Umbilical cord (tissue), 2 donors: Measurements from ENCODE around the gene DMKN. TPM values are rescaled to one million over a fixed set of nuclear protein-coding genes. Genes with fewer than 3 reads are reported as not detected.
"Not testable (repeated sequence)": the region's sequence is repeated elsewhere in the genome, so short reads cannot be mapped to it uniquely, and the experiment has no call there.

Source experiments
- DNase-seq: peaks from one replicate; pipeline ENCODE4 v3.0.0-alpha.2; 2015; ENCODE audit warnings: low spot score
- total RNA-seq: library from RNA; depleted of rRNA; stranded (reverse); fragments of >200 nt; gene quantifications from one replicate; pipeline ENCODE4 v1.2.3, GENCODE V29; 2014; ENCODE audit warnings: low replicate concordance; ENCODE audit not compliant: insufficient read depth

DMKN gene
- total RNA-seq, 1 donor from 2014 or later, result 11.8 TPM

GRCh38 chr19:35497406-35497805 lies 16.0 kb downstream of the DMKN start:
- DNase-seq, result no peak

DNA sequence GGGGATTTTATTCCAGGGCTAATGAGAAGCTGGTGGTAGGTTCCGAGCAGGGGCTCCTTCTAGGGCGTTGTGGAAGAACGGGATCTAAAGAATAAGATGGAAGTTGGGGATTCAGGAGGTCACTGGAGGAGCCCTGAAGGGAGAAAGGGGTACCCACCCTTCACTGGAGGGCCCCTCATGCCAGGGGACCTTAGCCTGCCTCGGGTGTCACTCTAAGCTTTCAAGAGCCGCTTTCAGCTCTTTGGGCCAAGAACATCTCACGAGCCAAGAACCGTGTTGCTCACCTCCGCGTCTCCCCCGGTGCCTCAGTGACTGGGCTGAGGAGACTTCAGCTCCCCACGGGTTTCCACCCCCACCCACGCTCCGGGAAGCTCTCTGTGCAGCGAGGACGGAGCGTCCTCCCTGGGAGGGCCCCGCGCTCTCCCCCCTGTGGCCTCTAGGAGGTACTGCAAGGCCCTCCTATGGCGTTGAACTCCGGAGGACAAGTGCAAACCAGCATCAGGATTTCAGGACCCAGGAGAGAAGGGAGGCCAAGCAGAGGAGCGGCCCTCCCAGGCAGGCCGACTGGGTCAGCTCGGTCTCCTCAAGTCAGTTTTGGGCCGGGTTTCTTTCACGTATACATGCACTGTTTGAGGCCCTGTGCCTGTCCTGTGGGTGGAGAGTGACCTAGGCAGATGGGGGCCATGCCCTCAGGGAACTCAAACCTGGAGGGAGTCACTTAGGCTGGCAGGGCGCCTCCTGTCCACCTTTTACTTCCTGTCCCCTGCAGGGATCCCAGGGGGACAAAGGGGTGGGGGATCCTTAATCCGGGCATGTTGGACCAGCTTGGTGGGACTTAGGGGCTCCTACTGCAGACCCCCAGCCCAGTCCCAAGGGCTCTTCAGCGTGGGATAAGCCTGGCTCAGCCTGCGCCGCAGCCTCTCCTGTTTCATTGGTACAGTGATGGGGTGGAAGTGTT lies 18.1 kb downstream of the DMKN start:
- DNase-seq, result peak; percentile 56

DNA sequence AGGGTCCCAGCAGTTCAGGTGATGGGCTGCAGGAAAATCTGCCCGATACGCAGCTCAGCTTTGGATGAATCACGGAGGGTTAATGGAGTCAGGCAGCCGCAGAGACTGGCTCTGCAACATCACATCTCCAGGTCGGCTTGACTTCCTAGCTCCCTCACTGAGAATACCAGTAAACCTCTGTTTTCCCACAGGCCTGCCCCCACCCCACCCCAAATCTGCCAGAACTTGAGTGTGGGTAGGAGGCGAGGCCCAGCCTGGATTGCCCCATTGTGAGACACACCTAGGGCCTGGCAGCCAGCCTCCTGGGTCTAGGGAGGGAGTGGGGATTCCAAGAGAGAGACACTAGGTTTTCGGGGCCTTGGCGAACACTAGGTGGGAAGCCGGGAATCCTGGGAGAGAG lies 19.5 kb downstream of the DMKN start:
- DNase-seq, result no peak

GRCh38 chr19:35491836-35492360 lies 21.6 kb downstream of the DMKN start:
- no peak for DNase-seq

DNA sequence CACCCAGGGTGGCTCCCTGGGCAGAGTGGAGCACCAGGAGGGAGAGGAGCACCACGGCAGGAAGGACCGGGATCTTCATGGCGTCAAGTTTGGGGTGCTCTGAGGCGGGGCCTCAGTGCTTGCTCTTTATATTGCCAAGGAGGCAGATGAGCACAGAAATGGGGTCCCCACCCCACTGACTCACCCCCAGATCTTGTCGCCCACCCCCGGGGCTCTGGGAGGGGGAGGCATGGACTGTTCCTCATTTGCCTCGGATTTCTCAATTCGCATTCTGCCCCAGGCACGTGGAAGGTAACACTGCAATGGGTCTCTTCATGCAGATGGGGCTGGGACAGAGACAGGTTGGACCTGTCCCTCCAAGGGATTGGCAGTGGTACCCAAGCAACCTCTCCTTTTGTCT lies 23.1 kb downstream of the DMKN start, which contains the start of gene KRTDAP:
TSS of gene KRTDAP (minus strand) at position 101 of the 400 bp plus-strand sequence. CDS start at position 79, 22 bp downstream.
- no peak for DNase-seq

DNA sequence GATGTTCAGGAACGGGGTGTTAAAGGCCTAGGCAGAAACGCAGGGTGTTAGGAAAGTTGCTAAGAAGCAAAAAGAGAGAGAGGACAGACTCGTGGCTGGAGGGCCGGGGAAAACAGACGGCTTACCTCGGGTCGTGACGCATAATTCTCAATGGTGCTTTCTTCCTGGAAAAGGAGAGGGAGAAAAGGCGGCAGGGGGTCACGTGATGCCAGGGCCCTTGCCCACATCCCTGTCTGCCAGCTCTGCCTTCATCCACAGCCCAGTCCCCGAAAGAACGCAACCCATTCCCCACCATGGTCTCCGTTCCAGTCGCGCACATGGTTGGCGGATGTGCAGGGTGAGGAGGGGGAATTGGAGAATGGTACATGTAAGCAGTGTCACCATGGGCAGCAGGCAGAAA lies 24.8 kb downstream of the DMKN start:
- DNase-seq, result no peak

DNA sequence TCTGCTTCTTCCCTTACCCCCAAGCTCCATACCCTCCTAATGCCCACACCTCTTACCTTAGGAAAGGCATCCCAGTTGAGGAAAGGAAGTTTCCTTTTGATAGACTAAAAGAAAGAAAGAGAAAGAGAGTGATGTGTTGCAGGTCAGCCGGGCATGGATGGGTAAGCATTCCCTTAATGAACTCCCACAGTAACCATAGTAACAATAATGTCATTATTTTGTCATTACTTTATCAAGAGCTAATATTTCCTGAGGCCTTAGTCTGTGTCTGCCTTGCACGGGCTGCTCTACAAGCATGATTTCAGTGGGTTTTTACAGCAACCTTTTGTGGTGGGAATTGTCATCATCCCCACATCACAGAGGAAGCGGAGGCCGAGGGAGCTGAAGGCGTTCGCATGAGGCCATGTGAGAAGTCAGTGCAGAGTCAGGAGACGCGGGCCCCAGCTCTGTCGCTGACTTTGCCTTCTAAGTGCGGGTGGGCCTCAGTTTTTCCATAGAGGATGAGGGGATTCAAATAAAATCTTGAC lies 25.7 kb downstream of the DMKN start:
- no peak for DNase-seq

DNA sequence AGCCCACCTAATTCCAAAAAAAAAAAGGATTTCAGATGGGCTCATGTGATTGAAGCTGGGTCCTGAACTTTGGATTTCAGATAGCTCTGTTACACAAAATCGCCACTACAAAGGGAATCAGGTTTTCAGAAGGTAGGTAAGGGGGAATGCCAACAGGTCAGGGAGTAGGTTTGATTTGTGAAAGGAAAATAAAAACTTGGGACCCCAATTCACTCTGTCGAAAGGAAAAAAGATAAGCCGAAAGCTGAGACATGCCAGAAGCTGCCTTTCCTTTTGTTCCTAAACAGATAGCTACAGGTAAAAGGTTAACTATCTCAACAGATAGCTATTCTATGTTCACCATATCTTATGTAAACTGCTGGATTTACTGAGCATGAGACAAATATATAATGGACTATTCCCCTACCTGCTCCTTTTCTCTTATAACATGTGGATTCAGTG lies 27.2 kb downstream of the DMKN start:
- DNase-seq, result no peak

- DNase-seq, result no peak
These were observed 29.0 kb downstream of the DMKN start for GRCh38 chr19:35484252-35485036.

DNA sequence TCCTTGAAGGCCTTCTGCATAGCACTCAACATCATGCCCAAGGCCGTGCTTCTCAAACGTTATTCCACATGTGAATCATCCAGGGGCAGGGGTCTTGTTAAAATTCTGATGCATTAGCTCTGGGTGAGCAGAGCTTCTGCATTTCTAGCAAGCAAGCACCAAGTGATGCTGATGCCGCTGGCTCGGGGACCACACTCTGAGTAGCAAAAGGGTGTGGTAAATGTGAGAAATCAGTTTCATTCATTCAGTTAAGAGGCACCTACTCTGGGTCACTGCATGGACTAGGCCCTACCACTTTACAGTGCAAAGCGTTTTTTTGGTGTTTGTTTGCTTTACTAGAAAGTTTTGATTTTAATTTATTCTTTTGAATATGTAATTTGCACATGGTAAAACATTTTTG lies 30.4 kb downstream of the DMKN start:
- no peak for DNase-seq

DNA sequence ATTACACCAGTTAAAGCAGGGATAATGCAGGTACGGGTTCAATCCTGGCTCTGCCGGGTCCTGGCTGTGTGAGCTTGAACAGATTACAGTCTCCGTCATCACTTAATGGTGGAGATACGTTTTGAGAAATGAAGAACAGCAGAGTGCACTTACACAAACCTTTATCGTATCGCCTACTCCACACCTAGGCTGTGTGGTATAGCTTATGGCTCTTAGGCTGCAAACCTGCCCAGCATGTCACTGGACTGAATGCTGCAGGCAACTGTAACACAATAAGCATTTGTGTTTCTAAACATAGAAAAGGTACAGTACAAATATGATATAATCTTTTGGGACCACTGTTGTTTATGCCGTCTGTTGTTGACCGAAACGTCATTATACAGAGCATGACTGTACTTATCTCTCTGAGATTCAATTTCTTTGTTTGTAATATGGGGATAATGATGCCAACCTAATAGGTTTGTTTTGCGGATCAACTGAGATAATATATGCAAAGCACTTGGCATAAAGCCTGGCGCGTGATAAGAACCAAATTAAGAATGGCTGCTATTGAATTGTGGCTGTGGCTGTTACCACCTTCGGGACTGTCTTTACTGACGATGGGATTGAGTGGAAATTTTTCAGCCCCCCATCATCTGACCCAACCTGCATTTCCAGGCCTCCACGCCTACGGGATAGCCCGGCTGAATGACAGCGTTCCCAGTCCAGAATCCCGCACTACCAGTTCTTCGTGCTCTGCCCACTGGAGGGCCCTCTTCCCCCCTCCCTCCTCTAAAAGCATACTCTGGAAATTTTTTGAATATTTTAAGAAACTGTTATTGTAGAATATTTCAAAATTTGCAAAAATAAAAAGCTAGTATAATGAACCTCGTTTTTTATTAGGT lies 34.4 kb downstream of the DMKN start:
- DNase-seq, result peak; percentile 18

GRCh38 chr19:35476149-35476548 lies 37.3 kb downstream of the DMKN start:
- DNase-seq, result no peak

DNA sequence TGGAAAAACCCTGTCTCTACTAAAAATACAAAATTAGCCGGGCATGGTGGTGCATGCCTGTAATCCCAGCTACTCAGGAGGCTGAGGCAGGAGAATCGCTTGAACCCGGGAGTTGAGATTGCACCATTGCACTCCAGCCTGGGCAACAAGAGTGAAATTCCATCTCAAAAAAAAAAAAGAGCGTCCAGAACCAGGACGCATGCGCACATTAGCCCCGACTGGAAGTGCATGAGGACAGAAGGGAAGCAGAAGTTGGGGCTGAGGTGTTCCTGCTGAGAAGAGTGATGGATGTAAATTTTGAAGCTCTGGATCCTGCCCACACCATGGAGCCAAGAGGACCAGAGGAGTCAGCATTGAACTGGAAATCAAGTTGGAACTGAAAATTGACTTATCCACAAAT lies 38.9 kb downstream of the DMKN start:
- not testable (repeated sequence) for DNase-seq

GRCh38 chr19:35474104-35474503 lies 39.3 kb downstream of the DMKN start:
- DNase-seq, result no peak

DNA sequence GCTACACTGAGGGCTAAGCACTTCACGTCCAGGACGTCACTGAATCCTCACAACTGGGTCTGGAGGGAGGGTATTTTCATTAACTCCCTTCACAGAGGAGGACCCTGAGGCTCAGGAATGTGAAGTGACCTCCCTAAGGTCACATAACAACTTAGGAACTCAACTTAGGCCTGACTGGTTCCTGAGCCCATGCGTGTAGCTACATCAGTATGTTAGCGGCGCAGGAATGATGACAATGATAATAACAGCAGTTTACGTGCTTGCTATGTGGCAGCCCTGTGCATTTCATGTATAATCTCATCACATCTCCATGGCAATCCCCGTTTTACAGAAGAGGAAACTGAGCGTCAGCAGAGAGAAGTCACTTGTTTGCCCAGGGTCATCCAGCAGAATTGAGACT lies 41.5 kb downstream of the DMKN start:
- no peak for DNase-seq

DNA sequence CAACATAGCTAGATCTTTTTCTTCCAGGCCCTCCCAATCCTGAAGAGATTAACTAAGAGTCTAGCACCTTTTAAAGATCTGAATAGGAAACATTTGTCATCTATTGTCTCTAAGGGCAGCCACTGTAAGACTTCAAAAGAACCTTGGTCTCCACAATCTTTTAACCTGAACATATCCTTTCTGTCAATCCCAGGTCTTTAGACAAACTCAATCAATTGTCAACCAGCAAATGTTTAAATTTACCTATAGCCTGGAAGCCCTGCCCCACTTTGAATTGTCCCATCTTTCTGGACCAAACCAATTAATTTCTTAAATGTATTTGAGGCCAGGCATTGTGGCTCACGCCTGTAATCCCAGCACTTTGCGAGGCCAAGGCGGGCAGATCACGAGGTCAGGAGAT lies 42.4 kb downstream of the DMKN start:
- DNase-seq, result not testable (repeated sequence)

DNA sequence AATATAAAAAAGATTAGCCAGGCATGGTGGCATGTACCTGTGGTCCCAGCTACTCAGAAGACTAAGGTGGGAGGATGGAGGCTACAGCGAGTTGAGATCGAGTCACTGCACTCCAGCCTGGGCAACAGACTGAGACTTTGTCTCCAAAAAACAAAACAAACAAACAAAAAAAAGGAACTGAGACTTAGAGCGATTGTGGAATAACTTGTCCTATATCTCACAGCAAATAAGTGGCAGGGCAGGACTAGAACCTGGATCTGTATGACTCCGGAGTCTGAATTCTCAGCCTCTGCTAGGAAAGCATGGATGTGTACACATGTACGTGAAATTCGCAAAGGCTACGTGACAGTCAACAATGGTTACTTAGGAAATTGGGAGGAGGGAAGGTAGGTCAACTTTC lies 43.3 kb downstream of the DMKN start:
- no peak for DNase-seq

- peak; percentile 50 for DNase-seq
These were observed 44.8 kb downstream of the DMKN start for GRCh38 chr19:35468637-35469036.

DNA sequence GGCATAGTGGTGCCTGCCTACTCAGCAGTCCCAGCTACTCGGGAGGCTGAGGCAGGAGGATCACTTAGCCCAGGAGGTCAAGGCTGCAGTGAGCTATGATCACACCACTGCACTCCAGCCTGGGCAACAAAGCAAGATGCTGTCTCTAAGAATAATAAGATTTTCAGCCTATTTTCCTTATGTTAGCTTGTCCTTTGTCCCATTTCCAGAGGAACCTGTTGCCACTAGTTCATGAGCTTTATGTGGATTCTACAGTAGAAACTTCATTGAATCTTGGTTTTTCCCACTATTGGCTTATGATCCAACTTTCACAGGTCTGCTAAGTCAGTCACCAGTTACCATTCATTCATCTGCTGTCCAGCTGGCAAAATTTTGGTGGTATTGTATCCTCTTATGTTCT lies 47.2 kb downstream of the DMKN start:
- DNase-seq, result no peak

GRCh38 chr19:35462956-35463355 lies 50.5 kb downstream of the DMKN start:
- not testable (repeated sequence) for DNase-seq

- DNase-seq, result peak; percentile 46
These were observed 50.9 kb downstream of the DMKN start for GRCh38 chr19:35462476-35462953.
